Sigmoid colon (tissue), 7 donors: ENCODE measurements around the gene BMPER. TPM values are rescaled to one million over a fixed set of nuclear protein-coding genes. Genes with fewer than 3 reads are reported as not detected.
A peak's percentile ranks its signal among the peaks of the same experiment; 100 is the strongest.

ENCODE experiments used
- DNase-seq: peaks from one replicate; pipeline ENCODE4 v3.0.0-alpha.2; 2019
- H3K27ac ChIP-seq, 4 donors: fragments of 200-600 bp; sonication (generic); one replicate each; pipeline ENCODE4 v1.5.1; 2016 to 2019; ENCODE audit warnings: mild to moderate bottlenecking in 1 of 4
- H3K27me3 ChIP-seq, 3 donors: fragments of 200-600 bp; sonication (generic); one replicate each; pipeline ENCODE4 v1.5.1; 2019; ENCODE audit warnings: mild to moderate bottlenecking in 1 of 3
- H3K36me3 ChIP-seq, 4 donors: fragments of 200-600 bp; sonication (generic); one replicate each; pipeline ENCODE4 v1.5.1; 2016 to 2019
- H3K4me1 ChIP-seq, 4 donors: fragments of 200-600 bp; sonication (generic); one replicate each; pipeline ENCODE4 v1.5.1; 2017 to 2019
- H3K4me3 ChIP-seq, 4 donors: fragments of 200-600 bp; sonication (generic); one replicate each; pipeline ENCODE4 v1.5.1; 2017 to 2019; ENCODE audit warnings: mild to moderate bottlenecking in 2 of 4, moderate library complexity in 1 of 4
- H3K9me3 ChIP-seq, 4 donors: fragments of 200-600 bp in 3 of 4; sonication (generic) in 3 of 4; one replicate each; pipeline versions ENCODE4 v1.5.1 to v1.6.1; 2013 to 2019
- EP300 ChIP-seq, 4 donors: sonication (generic); formaldehyde crosslinking; IDR thresholded peaks; one replicate each; pipeline ENCODE4 v1.6.1; 2017; ENCODE audit warnings: antibody characterized with exemption in 4 of 4
- POLR2A ChIP-seq, 2 donors: fragments of 450-650 bp; IDR thresholded peaks; one replicate each; pipeline ENCODE4 v1.6.1; 2016; ENCODE audit warnings: antibody characterized with exemption in 2 of 2, mild to moderate bottlenecking in 2 of 2, moderate library complexity in 2 of 2
- POLR2AphosphoS5 ChIP-seq, 4 donors: sonication (generic); formaldehyde crosslinking; IDR thresholded peaks; one replicate each; pipeline ENCODE4 v1.6.1; 2017; ENCODE audit warnings: antibody characterized with exemption in 4 of 4
- WGBS, 2 donors: extraction: QIAGEN DNeasy Blood & Tissue Kit; methylation state at CpG; one replicate each; pipeline ENCODE4 v1.1.7; 2013; 5-methylcytosine and 5-hydroxymethylcytosine counted together
- intact Hi-C: fragments of 100-400 bp; cut with DNase I; formaldehyde crosslinking; loops from one replicate; pipeline ENCODE4 v1.15.1; 2023
- polyA plus RNA-seq, 3 donors: library from polyadenylated mRNA; stranded (reverse); fragments of 200-250 nt; gene quantifications; one replicate each; pipeline ENCODE4 v1.2.3, GENCODE V29; 2013
- total RNA-seq, 4 donors: library from RNA; depleted of rRNA; stranded (reverse); fragments of >200 nt; gene quantifications; one replicate each; pipeline ENCODE4 v1.1.0, GENCODE V29; 2016
- TF ChIP-seq, protein P1 (sequence below), 4 experiments: fragments of 450-650 bp in 3 of 4; fragments of 200-600 bp in 1 of 4; IDR thresholded peaks; one replicate each; pipeline ENCODE4 v1.5.1; 2016 to 2019; ENCODE audit warnings: antibody characterized with exemption in 4 of 4, mild to moderate bottlenecking in 3 of 4, moderate library complexity in 2 of 4
- donor health status: healthy with polysubstance abuse.
- donor health status: Bipolar disorder and iron deficiency.
- donor health status: healthy.

The BMPER gene
- total and polyA plus RNA-seq, 7 donors: 0.51 to 3.1 (median 1.6) TPM; not detected in 1

DNA sequence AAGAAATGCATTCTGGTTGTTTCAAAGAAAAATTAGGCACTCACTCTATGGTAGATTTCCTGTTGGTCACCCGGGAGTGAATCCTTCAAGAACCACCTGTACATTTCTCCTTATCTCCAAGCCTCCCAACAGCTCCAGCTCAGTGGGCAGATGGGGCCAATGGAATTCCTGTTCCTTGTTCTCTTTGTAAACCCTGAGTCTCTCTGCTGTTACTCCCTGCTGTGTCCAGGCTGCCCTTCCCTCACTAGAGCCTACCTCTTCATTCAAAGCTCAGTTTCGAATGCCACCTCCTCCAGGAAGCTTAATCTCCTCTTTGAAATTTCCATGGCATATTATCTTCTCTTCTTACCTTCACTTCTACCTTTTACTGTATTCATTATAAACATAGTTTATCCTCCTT is 3.5 kb upstream of the BMPER start:
- H3K4me3 ChIP-seq: no peak overlapping the region
- intact Hi-C loops: no loop called here
- peaks cover 0 to 4% (median 0%) of the 10 kb centered on the region in 3 donors for H3K27me3 ChIP-seq
- 46 to 73% methylated on average over 2 of the region's 2 CpGs for WGBS, 2 donors
- no peak overlapping the region for H3K27ac ChIP-seq
- no peak for DNase-seq
- no peaks in the 10 kb centered on the region for H3K9me3 ChIP-seq
- peaks cover 0 to 20% (median 13%) of the 10 kb centered on the region in 4 donors for H3K4me1 ChIP-seq
- H3K36me3 ChIP-seq: no peaks in the 10 kb centered on the region
- TF ChIP-seq, protein P1, sequence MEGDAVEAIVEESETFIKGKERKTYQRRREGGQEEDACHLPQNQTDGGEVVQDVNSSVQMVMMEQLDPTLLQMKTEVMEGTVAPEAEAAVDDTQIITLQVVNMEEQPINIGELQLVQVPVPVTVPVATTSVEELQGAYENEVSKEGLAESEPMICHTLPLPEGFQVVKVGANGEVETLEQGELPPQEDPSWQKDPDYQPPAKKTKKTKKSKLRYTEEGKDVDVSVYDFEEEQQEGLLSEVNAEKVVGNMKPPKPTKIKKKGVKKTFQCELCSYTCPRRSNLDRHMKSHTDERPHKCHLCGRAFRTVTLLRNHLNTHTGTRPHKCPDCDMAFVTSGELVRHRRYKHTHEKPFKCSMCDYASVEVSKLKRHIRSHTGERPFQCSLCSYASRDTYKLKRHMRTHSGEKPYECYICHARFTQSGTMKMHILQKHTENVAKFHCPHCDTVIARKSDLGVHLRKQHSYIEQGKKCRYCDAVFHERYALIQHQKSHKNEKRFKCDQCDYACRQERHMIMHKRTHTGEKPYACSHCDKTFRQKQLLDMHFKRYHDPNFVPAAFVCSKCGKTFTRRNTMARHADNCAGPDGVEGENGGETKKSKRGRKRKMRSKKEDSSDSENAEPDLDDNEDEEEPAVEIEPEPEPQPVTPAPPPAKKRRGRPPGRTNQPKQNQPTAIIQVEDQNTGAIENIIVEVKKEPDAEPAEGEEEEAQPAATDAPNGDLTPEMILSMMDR (IDR thresholded peaks at IDR 0.05): no peak
- no peak for TF ChIP-seq EP300 (IDR thresholded peaks at IDR 0.05)
- no peak for TF ChIP-seq POLR2A (IDR thresholded peaks at IDR 0.05)
- TF ChIP-seq POLR2AphosphoS5 (IDR thresholded peaks at IDR 0.05): no peak

DNA sequence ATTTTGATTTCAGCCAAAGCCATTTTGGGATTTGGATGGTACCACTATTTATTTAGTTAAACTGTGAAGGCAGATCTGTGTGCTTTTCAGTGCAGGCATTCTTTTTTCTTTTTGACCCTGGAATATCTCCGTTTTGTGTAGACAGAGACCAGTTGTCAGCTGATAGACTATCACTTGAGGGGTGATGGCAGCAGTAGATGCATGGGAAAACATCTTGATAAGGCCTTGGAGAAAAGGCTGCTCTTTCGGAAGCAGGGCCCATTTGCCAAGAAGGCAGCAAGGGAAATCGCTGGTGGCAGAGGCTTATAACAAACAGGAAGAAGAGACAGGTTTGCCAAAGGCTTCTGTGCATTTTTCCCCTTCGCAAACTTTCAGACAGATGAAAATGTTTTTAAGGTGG is 2.6 kb upstream of the BMPER start:
- Histone ChIP-seq H3K9me3 (no peaks in the 10 kb centered on the region), H3K27me3 (peaks cover 0 to 4% (median 0%) of the 10 kb centered on the region in 3 donors), H3K36me3 (no peaks in the 10 kb centered on the region), H3K4me1 (peaks cover 0 to 20% (median 13%) of the 10 kb centered on the region in 4 donors), H3K4me3 (no peak overlapping the region), H3K27ac (no peak overlapping the region)
- TF ChIP-seq POLR2A (IDR thresholded peaks at IDR 0.05) (no peak), EP300 (IDR thresholded peaks at IDR 0.05) (no peak), POLR2AphosphoS5 (IDR thresholded peaks at IDR 0.05) (no peak)
- TF ChIP-seq, protein P1 (IDR thresholded peaks at IDR 0.05): no peak
- intact Hi-C loops: no loop called here
- no peak for DNase-seq
- 87 to 90% methylated on average over 4 of the region's 4 CpGs for WGBS, 2 donors

DNA sequence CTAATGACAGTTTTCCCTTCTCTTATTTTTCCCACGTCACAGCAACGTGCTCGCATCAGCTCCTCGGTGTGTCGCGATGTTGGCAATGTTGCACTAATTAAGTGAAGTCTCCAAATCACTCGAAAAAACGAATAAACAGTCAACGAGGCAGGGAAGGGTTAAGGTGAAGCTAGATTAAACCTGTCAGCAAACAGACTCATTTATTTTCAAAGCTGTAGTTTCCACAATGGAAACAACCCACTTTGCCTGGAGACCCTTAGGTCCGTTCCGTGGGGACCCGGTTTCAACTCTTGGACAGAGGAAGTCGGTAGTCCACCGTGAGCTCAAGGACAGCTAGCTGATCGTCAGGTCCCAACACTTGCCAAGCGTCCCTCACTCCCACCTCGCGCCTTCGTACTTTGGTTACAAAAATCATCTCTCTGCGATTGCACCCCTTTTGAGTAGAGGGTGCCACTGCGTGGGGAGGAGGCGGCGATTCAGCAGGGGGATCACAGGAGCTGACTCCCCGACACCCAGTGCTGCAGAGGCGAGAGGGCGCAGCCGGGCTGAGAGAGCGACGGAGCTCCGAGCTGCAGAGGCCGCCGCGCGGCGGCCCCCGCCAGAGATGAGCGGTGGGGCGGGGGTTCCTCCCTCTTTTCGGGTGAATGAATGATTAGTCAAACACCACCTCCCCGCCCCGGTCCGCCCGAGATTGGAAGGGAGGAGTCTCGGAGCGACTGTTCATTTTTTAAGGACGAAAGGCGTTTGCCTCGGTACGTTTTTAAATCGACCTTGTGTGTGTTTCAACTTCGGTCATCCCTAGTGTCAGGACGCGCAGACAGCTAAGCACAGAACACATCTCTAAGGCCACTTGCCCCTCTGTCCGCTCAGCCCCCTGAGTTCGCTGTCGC is 1.3 kb upstream of the BMPER start:
- H3K4me3 ChIP-seq: peak overlapping the region; percentile 57 to 74 (median 65)
- WGBS, 2 donors: 2% methylated on average over 56 of the region's 56 CpGs
- peaks cover 0 to 20% (median 13%) of the 10 kb centered on the region in 4 donors for H3K4me1 ChIP-seq
- TF ChIP-seq, protein P1 (IDR thresholded peaks at IDR 0.05): no peak
- TF ChIP-seq POLR2AphosphoS5 (IDR thresholded peaks at IDR 0.05) (no peak), POLR2A (IDR thresholded peaks at IDR 0.05) (no peak), EP300 (IDR thresholded peaks at IDR 0.05) (no peak)
- H3K27me3 ChIP-seq: peaks cover 0 to 4% (median 0%) of the 10 kb centered on the region in 3 donors
- DNase-seq: peak; percentile 67
- H3K9me3 ChIP-seq: no peaks in the 10 kb centered on the region
- intact Hi-C loops: loop anchor here (2.0 kb wide), 1 partner anchor 29 kb away; no protein-coding TSS in a partner anchor
- H3K36me3 ChIP-seq: no peaks in the 10 kb centered on the region
- H3K27ac ChIP-seq: peak overlapping the region; percentile 54 to 70 (median 64)

DNA sequence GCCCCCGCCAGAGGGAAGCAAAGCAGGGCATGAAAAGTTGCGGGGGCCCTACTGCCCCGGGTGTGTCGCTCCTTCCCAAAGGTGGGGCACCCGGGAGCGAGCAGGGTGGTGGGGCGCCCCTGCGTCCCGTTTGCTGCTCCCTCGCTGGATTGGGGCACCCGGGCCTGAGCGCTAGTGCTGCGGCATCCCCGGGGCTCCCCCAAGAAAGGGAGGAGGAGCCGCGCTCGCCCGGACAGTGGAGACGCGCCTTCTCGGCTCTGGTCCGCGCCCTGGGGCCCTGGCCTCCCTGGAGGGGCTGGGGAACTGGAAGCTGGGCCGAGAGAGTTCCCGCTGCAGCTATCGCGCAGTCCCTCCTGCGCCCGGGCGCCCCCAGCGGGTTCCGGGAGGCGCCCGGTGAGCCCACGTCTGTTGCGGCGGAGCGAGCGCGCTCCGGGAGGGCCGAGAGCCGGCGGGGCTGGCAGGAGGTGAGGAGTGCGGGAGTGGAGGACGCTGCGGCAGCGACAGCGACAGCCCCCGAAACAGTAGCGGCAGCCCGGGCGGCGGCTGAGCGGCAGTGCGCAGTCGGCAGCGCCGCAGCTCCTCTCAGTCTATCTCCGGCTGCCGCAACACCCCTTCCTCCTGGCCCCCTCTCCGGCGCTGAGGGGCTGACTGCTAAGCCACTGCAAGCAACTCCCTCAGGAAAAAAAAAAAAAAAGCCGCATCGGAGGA is 504 bp upstream of the BMPER start:
- intact Hi-C loops: loop anchor here (2.0 kb wide), 1 partner anchor 28 kb away; no protein-coding TSS in a partner anchor
- Histone ChIP-seq H3K27ac (peak overlapping the region; percentile 54 to 70 (median 64)), H3K4me3 (peak overlapping the region; percentile 57 to 74 (median 65)), H3K36me3 (no peaks in the 10 kb centered on the region), H3K4me1 (peaks cover 0 to 20% (median 13%) of the 10 kb centered on the region in 4 donors), H3K27me3 (peaks cover 0 to 4% (median 0%) of the 10 kb centered on the region in 3 donors), H3K9me3 (no peaks in the 10 kb centered on the region)
- TF ChIP-seq POLR2AphosphoS5 (IDR thresholded peaks at IDR 0.05): no peak
- no peak for TF ChIP-seq POLR2A (IDR thresholded peaks at IDR 0.05)
- TF ChIP-seq EP300 (IDR thresholded peaks at IDR 0.05): no peak
- TF ChIP-seq, protein P1 (IDR thresholded peaks at IDR 0.05): no peak
- 0% methylated on average over 63 to 65 of the region's 65 CpGs for WGBS, 2 donors
- DNase-seq: peak; percentile 68
